ENCODE data around the gene EPHB2. TPM values are rescaled to one million over a fixed set of nuclear protein-coding genes. Genes with fewer than 3 reads are reported as not detected.
A peak's percentile ranks its signal among the peaks of the same experiment; 100 is the strongest.

EPHB2 gene
- total RNA-seq, 1 donor from 2014 or later, result 3.7 TPM

- DNase-seq (ENCODE audit: low spot score), result no peak
Observed at GRCh38 chr1:22751124-22751531, 40.5 kb downstream of the EPHB2 start.

DNA sequence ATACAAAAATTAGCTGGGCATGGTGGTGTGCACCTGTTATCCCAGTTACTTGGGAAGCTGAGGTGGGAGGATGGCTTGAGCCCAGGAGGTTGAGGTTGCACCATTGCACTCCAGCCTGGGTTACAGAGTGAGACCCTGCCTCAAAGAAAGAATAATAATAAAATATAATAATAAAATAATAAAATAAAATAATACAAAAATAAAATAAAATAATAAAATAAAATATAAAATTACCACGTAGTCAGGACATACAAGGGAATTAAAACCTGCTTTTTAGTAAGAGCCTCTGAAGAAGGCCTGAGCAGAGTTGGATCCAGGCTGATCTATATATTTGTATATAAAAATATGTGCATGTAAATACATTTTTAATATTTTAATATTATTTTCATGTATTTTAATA is 41.7 kb downstream of the EPHB2 start:
- no peak for DNase-seq (ENCODE audit: low spot score)

- no peak for DNase-seq (ENCODE audit: low spot score)
Observed at GRCh38 chr1:22753481-22753971, 42.9 kb downstream of the EPHB2 start.

DNA sequence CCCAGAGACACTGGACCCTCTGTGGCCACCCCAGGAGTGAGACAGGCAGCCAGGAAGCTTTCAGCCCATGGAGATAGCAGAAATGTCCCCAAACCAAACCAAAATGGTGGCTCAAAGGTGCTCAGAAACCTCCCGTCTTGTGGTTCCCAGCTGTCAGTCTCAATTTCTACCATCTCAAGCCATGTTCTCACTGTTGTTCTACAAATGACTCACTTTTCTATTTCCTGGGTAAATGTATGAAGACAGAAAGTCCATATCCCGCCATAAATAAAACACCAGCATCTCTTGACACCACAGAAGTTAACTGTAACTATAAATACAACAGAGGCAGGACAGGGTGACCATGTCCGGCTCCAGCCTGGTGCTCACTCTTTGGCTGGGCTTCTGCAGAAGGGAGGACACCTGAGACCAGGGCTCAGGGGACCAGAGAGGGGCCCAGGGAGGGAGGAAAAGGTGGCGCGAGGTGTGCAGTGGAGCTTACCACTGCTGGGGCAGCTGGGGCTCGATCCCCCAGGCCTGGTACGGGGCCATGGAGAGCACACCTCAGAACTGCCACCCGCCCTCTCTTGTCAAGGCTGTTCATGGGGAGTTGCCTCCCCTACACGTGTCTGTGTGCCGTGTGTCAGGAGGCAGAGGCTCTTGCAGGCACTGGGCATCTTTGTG is 43.6 kb downstream of the EPHB2 start:
- DNase-seq (ENCODE audit: low spot score), result no peak

- no peak for DNase-seq (ENCODE audit: low spot score)
Observed at GRCh38 chr1:22754824-22755223, 44.2 kb downstream of the EPHB2 start.

DNA sequence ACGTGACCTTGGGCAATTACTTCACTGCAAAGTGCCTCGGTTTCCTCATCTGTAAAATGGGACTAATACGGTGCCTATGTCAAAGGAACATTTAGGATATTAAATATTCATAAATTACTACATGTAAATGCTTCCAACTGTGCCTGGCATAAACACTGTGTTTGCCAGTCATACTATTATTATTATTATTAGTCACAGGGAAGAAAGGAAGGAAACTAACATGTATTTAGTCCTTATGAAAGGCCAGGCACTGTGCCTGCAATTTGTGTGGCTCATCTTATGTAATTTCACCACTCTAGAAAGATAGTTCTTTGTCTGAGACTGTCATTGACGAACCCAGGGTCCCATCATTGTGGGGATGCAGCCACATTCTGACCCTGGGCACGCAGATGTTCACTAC is 45.0 kb downstream of the EPHB2 start:
- no peak for DNase-seq (ENCODE audit: low spot score)

- no peak for DNase-seq (ENCODE audit: low spot score)
Observed at GRCh38 chr1:22756125-22756735, 45.6 kb downstream of the EPHB2 start.

DNA sequence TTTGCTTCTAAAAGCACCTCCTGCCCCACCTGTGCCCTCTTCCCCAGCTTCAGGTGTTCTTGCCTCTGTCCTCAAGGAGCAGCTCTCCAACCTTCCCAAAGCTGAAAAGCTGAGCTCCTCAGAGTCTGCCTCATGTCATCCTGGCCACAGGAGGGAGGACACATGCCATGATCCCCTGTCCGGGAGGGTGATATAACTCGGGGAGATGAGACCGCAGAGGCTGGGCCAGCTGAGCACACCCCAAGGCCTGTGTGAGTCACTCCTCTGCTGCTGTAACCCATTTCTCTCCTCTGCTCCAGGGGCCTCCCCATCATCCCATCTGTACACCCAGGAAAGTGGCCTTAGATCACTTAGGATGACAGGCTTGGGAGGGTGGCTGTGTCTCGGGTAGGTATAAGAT is 49.8 kb downstream of the EPHB2 start:
- no peak for DNase-seq (ENCODE audit: low spot score)

DNA sequence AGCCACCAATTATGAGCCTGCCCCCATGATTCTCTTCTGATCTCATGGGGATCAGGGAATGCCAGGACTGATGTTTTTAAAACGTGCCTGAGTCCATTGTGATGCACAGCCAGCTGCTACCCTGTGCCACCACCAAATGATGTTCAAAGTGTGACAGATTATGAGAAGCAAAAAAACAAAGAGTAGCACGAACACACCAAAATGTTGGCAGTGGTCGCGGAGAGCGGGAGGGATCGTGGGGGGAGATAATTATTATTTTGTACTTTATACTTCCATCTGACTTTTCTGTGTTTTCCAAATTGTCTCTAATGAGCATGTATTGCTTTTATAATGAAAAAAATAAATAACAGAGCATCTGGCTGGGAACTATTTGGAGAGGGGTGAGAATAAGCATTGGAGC is 50.5 kb downstream of the EPHB2 start:
- DNase-seq (ENCODE audit: low spot score), result no peak

DNA sequence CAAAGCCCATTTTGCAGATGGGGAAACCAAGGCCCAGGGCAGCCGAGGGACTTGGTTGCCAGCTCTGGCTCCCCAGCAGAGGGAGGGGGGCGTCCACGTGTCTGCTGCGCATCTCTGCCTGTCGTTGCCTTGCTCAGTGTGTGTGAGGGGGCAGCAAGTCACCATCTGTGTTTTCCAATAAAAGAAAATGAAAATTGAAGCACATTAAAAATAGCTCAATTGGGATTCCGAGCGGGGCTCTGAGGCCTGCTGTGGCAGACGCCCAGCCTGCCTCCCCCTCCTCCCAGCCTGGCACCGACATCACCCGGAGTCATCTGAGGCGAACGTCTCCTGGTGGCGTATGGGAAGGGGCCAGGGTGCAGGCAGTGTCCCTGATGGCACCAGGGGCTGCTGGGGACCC is 51.2 kb downstream of the EPHB2 start:
- no peak for DNase-seq (ENCODE audit: low spot score)

- no peak for DNase-seq (ENCODE audit: low spot score)
Observed at GRCh38 chr1:22763487-22764200, 53.0 kb downstream of the EPHB2 start.

DNA sequence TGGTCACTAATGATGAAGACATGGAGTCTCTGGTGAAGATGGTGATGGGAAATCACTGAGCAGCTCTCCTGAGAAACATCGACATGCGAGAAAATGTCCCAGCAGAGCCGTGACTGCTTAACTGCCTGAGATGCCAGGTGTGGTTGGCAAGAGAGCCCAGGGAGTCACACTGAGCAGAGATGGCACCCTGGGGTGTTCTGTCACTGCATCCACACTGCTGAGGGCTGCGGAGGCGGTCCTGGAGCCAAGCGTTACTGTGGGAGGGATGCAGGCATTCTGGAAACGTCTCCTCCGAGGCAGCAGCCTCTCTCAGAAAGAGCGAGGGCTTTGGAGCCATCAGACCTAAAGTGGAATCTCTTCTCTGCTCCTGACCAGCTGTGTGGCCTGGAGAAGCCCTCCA is 57.2 kb downstream of the EPHB2 start:
- DNase-seq (ENCODE audit: low spot score), result no peak

DNA sequence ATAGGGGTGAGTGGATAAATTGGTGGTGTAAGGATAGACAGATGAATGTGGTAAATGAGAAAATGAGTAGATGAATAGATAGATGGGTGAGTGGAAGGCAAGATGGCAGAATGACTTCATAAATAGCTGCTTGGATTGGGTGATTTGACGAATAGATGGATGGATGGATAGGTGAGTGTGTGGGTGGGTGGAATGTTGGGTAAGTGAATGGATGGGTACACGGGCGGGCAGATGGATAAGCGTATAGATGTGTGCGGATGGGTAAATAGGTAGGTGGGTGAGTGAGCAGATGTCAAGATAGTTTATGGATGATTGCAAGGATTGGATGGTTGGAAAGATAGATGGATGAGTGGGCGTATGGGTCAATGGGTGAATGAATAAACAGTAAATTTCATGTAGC is 59.3 kb downstream of the EPHB2 start:
- no peak for DNase-seq (ENCODE audit: low spot score)

DNA sequence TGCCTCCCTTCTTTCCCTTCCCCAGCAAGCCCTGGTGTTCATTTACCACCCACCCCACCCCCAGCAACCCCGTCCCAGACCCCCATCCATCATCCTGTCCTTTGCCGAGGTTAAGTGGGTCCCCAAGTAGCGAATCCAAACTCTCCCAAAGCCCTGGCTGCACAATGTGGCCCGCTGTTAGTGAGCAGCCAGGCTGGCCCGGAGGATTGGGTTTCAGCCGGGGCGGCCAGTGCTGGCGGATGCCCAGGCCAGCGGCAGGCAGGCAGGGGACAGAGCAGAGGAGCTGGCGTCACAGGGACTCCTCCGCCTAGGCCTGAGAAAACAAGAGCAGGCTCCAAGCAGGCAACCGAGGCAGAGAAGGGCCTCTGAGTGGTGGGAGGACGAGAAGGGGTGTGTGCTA is 61.4 kb downstream of the EPHB2 start:
- DNase-seq (ENCODE audit: low spot score), result no peak

GRCh38 chr1:22773981-22774832 is 63.6 kb downstream of the EPHB2 start:
- peak; percentile 52 for DNase-seq (ENCODE audit: low spot score)

GRCh38 chr1:22774833-22775182 is 64.2 kb downstream of the EPHB2 start:
- no peak for DNase-seq (ENCODE audit: low spot score)

DNA sequence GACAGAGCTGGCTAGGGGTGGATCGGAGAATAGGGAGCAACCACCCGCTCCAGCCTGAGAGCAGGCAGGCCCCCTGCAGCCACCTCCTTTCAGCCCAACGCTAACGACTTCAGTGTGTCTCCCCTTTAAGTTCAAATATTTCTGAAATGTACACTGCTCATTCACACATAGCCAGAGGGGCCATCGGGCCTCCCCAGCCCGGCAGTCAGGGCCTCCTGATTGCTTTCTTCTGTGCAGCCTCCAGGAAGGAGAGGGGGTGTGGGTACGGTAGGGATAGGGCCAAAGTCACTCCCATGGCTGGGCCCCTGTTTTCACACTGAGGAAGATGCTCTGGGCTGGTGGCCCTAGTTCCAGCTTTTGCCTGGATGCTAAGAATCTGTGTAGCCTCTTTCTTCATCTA is 64.8 kb downstream of the EPHB2 start:
- DNase-seq (ENCODE audit: low spot score), result no peak

DNA sequence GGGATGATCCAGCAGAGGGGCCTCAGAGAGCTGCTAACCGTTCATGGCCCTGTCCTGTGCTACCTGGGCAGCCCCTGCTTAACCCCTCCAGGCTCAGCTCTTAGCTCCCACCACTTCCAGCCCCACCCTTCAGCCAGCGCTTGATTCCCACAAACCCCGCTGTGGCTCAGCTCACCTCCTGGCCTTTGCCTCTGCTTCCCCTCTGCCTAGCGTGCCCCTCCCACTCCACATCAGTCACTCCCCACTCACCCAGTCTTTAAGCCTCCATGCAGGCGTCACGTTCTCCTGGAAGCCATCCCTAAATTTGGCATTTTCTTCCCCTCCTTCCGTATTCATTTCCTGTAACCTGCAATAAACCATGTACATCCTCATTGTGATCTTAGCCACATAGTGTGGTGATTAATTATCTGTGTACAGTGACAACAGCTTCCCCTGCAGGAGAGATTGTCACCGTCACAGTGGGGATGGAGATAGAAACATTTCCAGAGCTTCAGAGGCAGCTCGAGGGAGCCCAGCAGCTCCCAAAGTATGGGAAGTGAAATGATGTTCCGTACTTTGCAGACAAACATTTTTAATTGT is 65.5 kb downstream of the EPHB2 start:
- no peak for DNase-seq (ENCODE audit: low spot score)

DNA sequence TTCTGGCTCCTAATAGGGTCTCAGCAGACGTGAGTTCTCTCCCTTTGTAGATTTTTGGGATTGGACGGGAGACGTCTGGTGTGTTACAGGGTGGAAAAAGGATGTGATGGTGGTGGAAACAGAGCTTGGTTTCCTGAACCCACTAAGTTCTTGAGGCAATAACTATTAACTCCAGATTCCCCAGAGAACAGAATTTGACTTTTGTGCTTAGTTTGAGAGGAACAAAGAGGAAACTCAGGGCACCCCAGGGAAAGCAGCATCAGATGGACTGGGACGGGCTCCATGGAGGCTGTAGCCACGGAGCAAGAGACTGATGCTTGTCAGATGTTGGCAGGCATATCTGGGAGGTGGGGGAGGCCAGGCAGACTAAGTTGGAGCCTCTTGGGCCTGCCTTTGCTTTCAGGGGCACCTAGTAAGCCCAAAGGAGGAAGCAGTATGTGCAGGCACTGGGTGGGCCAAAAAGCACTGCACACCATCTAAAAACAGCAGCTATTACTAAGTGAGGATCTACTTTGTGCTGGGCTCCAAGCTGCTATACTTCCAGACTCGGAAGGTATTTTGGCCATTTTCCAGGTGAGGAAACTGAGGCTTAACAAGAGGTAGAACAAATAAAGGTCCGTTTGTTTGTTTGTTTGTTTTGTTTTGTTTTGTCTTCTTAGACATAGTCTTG is 66.9 kb downstream of the EPHB2 start:
- DNase-seq (ENCODE audit: low spot score), result no peak

- no peak for DNase-seq (ENCODE audit: low spot score)
Observed at GRCh38 chr1:22778408-22778807, 67.8 kb downstream of the EPHB2 start.

- peak; percentile 16 for DNase-seq (ENCODE audit: low spot score)
Observed at GRCh38 chr1:22778862-22779520, 68.4 kb downstream of the EPHB2 start.
